ENCODE measurements around the gene ABHD18.
"Not testable (repeated sequence)": the region's sequence is repeated elsewhere in the genome, so short reads cannot be mapped to it uniquely, and the experiment has no call there.

ABHD18 gene

GRCh38 chr4:127988638-127989037 is 23.4 kb downstream of the ABHD18 start:
- in situ Hi-C loops (cut with HindIII; ENCODE audit: low sequenced_read_pairs) = no loop called here

- in situ Hi-C loops (cut with HindIII; ENCODE audit: low sequenced_read_pairs) = no loop called here
Measured at GRCh38 chr4:127993151-127993550, 27.9 kb downstream of the ABHD18 start.

- in situ Hi-C loops (cut with HindIII; ENCODE audit: low sequenced_read_pairs) = no loop called here
Measured at GRCh38 chr4:127995776-127996175, 30.6 kb downstream of the ABHD18 start.

GRCh38 chr4:127996521-127996920 is 31.3 kb downstream of the ABHD18 start:
- in situ Hi-C loops (cut with HindIII; ENCODE audit: low sequenced_read_pairs) = not testable (repeated sequence)

- in situ Hi-C loops (cut with HindIII; ENCODE audit: low sequenced_read_pairs) = no loop called here
Measured at GRCh38 chr4:127997534-127998388, 32.6 kb downstream of the ABHD18 start.

GRCh38 chr4:128006592-128006991 is 41.4 kb downstream of the ABHD18 start:
- in situ Hi-C loops (cut with HindIII; ENCODE audit: low sequenced_read_pairs) = no loop called here

- in situ Hi-C loops (cut with HindIII; ENCODE audit: low sequenced_read_pairs) = no loop called here
Measured at GRCh38 chr4:128009428-128009827, 44.2 kb downstream of the ABHD18 start.

- in situ Hi-C loops (cut with HindIII; ENCODE audit: low sequenced_read_pairs) = no loop called here
Measured at GRCh38 chr4:128025319-128025718, 60.1 kb downstream of the ABHD18 start.

- in situ Hi-C loops (cut with HindIII; ENCODE audit: low sequenced_read_pairs) = no loop called here
Measured at GRCh38 chr4:128029907-128030306, 64.7 kb downstream of the ABHD18 start.

GRCh38 chr4:128031756-128032384 is 66.7 kb downstream of the ABHD18 start:
- in situ Hi-C loops (cut with HindIII; ENCODE audit: low sequenced_read_pairs) = no loop called here

GRCh38 chr4:128039568-128039967 is 74.4 kb downstream of the ABHD18 start:
- in situ Hi-C loops (cut with HindIII; ENCODE audit: low sequenced_read_pairs) = no loop called here

- in situ Hi-C loops (cut with HindIII; ENCODE audit: low sequenced_read_pairs) = loop anchor here (5.0 kb wide), 1 partner anchor 65 kb away; no protein-coding TSS in a partner anchor
Measured at GRCh38 chr4:128047019-128047418, 81.8 kb downstream of the ABHD18 start.

- in situ Hi-C loops (cut with HindIII; ENCODE audit: low sequenced_read_pairs) = loop anchor here (5.0 kb wide), 1 partner anchor 65 kb away; no protein-coding TSS in a partner anchor
Measured at GRCh38 chr4:128047514-128047913, 82.3 kb downstream of the ABHD18 start.

- in situ Hi-C loops (cut with HindIII; ENCODE audit: low sequenced_read_pairs) = not testable (repeated sequence)
Measured at GRCh38 chr4:128051229-128051628, 86.0 kb downstream of the ABHD18 start.

GRCh38 chr4:128054907-128055306 is 89.7 kb downstream of the ABHD18 start:
- in situ Hi-C loops (cut with HindIII; ENCODE audit: low sequenced_read_pairs) = not testable (repeated sequence)

GRCh38 chr4:128055441-128056206 is 90.4 kb downstream of the ABHD18 start:
- in situ Hi-C loops (cut with HindIII; ENCODE audit: low sequenced_read_pairs) = not testable (repeated sequence)

- in situ Hi-C loops (cut with HindIII; ENCODE audit: low sequenced_read_pairs) = no loop called here
Measured at GRCh38 chr4:128056396-128056795, 91.2 kb downstream of the ABHD18 start.

GRCh38 chr4:128060121-128060698 is 95.0 kb downstream of the ABHD18 start:
- in situ Hi-C loops (cut with HindIII; ENCODE audit: low sequenced_read_pairs) = no loop called here

GRCh38 chr4:128060699-128061565 is 95.7 kb downstream of the ABHD18 start, which contains the start of gene LARP1B:
LARP1B (plus strand) TSS chr4:128061312; CDS start chr4:128074952, 13,640 bp downstream.
- in situ Hi-C loops (cut with HindIII; ENCODE audit: low sequenced_read_pairs) = no loop called here

All from endothelial cell of hepatic sinusoid (primary cell).